ENCODE data around the gene CLEC12A. TPM values are rescaled to one million over a fixed set of nuclear protein-coding genes. Genes with fewer than 3 reads are reported as not detected.
"Not testable (repeated sequence)": the region's sequence is repeated elsewhere in the genome, so short reads cannot be mapped to it uniquely, and the experiment has no call there.

CLEC12A gene
- total and polyA plus RNA-seq, 7 donors, result 0.82 to 8.3 (median 2.4) TPM; not detected in 2

GRCh38 chr12:9975614-9976013 is 4.4 kb downstream of the CLEC12A start:
- H3K36me3 ChIP-seq, result no peaks in the 10 kb centered on the region
- H3K27ac ChIP-seq, result no peak overlapping the region
- intact Hi-C loops (cut with DNase I), result no loop called here
- 93% methylated on average over 2 of the region's 2 CpGs for WGBS, 2 donors
- H3K9me3 ChIP-seq, result no peaks in the 10 kb centered on the region
- no peak for TF ChIP-seq EP300 (IDR thresholded peaks at IDR 0.05)
- TF ChIP-seq CTCF (IDR thresholded peaks at IDR 0.05), result no peak
- no peak for TF ChIP-seq POLR2A (IDR thresholded peaks at IDR 0.05)
- TF ChIP-seq POLR2AphosphoS5 (IDR thresholded peaks at IDR 0.05), result no peak
- H3K4me3 ChIP-seq, result no peak overlapping the region
- no peaks in the 10 kb centered on the region for H3K4me1 ChIP-seq
- H3K27me3 ChIP-seq, result no peaks in the 10 kb centered on the region
- no peak for DNase-seq

GRCh38 chr12:9976626-9977025 is 5.4 kb downstream of the CLEC12A start:
- H3K4me1 ChIP-seq; H3K27me3 ChIP-seq; H3K36me3 ChIP-seq; intact Hi-C loops (cut with DNase I); H3K4me3 ChIP-seq; H3K9me3 ChIP-seq; DNase-seq; H3K27ac ChIP-seq: not testable (repeated sequence)
- 54 to 63% methylated on average over 5 of the region's 5 CpGs for WGBS, 2 donors

GRCh38 chr12:9977916-9978315 is 6.7 kb downstream of the CLEC12A start:
- no peaks in the 10 kb centered on the region for H3K36me3 ChIP-seq
- no peaks in the 10 kb centered on the region for H3K27me3 ChIP-seq
- no peak for DNase-seq
- no peak overlapping the region for H3K27ac ChIP-seq
- H3K9me3 ChIP-seq, result no peaks in the 10 kb centered on the region
- no peaks in the 10 kb centered on the region for H3K4me1 ChIP-seq
- H3K4me3 ChIP-seq, result no peak overlapping the region
- TF ChIP-seq POLR2A (IDR thresholded peaks at IDR 0.05) (no peak), POLR2AphosphoS5 (IDR thresholded peaks at IDR 0.05) (no peak), EP300 (IDR thresholded peaks at IDR 0.05) (no peak), CTCF (IDR thresholded peaks at IDR 0.05) (no peak)
- intact Hi-C loops (cut with DNase I), result no loop called here

- Histone ChIP-seq H3K4me3 (no peak overlapping the region), H3K27me3 (no peaks in the 10 kb centered on the region), H3K4me1 (no peaks in the 10 kb centered on the region), H3K36me3 (no peaks in the 10 kb centered on the region), H3K27ac (no peak overlapping the region), H3K9me3 (no peaks in the 10 kb centered on the region)
- intact Hi-C loops (cut with DNase I), result no loop called here
- 81 to 82% methylated on average over 3 of the region's 3 CpGs for WGBS, 2 donors
- DNase-seq, result no peak
- TF ChIP-seq EP300 (IDR thresholded peaks at IDR 0.05), result no peak
- TF ChIP-seq POLR2A (IDR thresholded peaks at IDR 0.05), result no peak
- no peak for TF ChIP-seq CTCF (IDR thresholded peaks at IDR 0.05)
- TF ChIP-seq POLR2AphosphoS5 (IDR thresholded peaks at IDR 0.05), result no peak
These were observed 8.9 kb downstream of the CLEC12A start for GRCh38 chr12:9980126-9980525.

GRCh38 chr12:9991876-9992275 is 20.7 kb downstream of the CLEC12A start:
- H3K9me3 ChIP-seq, result no peaks in the 10 kb centered on the region
- H3K36me3 ChIP-seq, result no peaks in the 10 kb centered on the region
- no peak for TF ChIP-seq POLR2A (IDR thresholded peaks at IDR 0.05)
- no peak for TF ChIP-seq CTCF (IDR thresholded peaks at IDR 0.05)
- TF ChIP-seq POLR2AphosphoS5 (IDR thresholded peaks at IDR 0.05), result no peak
- no peak for TF ChIP-seq EP300 (IDR thresholded peaks at IDR 0.05)
- H3K27me3 ChIP-seq, result no peaks in the 10 kb centered on the region
- intact Hi-C loops (cut with DNase I), result no loop called here
- H3K4me1 ChIP-seq, result no peaks in the 10 kb centered on the region
- H3K27ac ChIP-seq, result no peak overlapping the region
- no peak for DNase-seq
- WGBS, 2 donors, result 53 to 79% methylated on average over 3 of the region's 3 CpGs
- H3K4me3 ChIP-seq, result no peak overlapping the region
